Cardiac atrium fibroblast (primary cell): ENCODE data around the gene MEDAG. TPM values are rescaled to one million over a fixed set of nuclear protein-coding genes. Genes with fewer than 3 reads are reported as not detected.

Experiments
- total RNA-seq: library from RNA; depleted of rRNA; stranded (reverse); fragments of >200 nt; gene quantifications from 2 replicates; pipeline ENCODE4 v1.2.3, GENCODE V29; 2015

Gene MEDAG
- total RNA-seq = 2.2 and 2.4 TPM in 2 replicates

DNA sequence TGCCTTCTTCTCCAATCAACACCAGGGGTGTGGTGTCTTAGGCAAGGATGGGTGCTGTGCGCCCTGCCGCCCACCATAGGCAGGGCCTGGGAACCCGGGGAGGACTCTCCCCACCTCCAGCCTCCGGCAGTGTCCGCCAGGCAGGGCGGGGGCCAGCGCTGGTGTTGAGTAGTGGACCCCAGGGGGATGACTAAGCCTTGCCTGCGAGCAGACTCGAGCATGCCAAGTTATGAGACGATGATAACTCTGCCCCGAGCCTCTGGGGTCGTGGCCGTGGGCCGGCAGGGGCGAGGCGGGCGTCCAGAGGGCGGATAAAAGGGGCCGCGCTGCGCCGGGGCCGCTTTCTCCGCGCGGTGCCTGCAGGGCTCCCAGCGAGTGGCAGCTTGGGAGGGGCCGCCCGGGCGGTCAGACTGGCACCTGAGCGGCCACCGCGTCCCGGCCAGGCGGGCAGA is at the start of gene MEDAG:
MEDAG (plus strand) TSS at position 340 of the 452 bp plus-strand sequence. CDS start 245 bp downstream, outside the sequence.

GRCh38 chr13:30932481-30933353 is 26.6 kb downstream of the MEDAG start, which contains the start of gene TEX26:
TSS of gene TEX26 (plus strand) at chr13:30932656. CDS start at chr13:30932716, 60 bp downstream.

Other genes with a start within 250 kb of the MEDAG start
- not detected in 2 replicates for gene ALOX5AP, start 170.7 kb upstream of the MEDAG start, total RNA-seq
- not detected in 2 replicates for gene TEX26, start 26.4 kb downstream of the MEDAG start, total RNA-seq